Sigmoid colon (tissue), 4 donors: ENCODE data around the gene PPP1R27.

Experiments
- POLR2AphosphoS5 ChIP-seq, 4 donors: sonication (generic); formaldehyde crosslinking; IDR thresholded peaks; one replicate each; pipeline ENCODE4 v1.6.1; 2017; ENCODE audit warnings: antibody characterized with exemption in 4 of 4
- TF ChIP-seq, protein P1 (sequence below), 4 experiments: fragments of 450-650 bp in 3 of 4; fragments of 200-600 bp in 1 of 4; IDR thresholded peaks; one replicate each; pipeline ENCODE4 v1.5.1; 2016 to 2019; ENCODE audit warnings: antibody characterized with exemption in 4 of 4, mild to moderate bottlenecking in 3 of 4, moderate library complexity in 2 of 4

DNA sequence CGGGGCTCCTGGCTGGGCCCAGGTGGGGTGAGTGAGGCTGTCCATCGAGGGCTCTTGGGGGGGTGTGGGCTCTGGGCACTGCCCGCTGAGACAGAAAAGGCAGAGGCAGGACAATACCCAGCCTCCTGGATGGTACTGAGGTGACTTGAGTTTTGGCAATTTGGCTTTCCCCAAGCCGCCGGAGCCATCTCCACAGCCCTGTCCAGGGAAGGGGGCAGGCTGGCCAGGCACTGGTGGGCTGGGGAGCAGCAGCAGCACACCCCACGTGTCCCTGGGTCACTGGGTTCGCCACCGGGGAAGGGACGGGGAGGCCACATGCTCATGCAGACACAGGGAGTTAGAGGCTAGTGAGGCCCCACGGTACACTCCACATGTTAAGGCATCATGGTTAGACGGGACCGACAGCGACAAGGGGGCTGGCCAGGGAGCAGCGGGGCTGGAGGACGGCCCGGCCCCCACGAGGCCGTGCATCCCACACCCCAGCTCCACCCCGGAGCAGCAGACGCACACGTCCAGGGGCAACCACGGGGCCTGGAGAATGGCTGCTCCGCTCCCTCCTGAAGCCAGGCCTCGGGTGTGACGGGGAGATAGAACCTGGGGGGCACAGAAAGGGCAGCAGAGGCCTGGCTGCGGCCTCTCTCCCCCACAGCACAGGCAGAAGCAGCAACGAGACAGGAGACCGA lies 33.3 kb upstream of the PPP1R27 start:
- TF ChIP-seq, protein P1, sequence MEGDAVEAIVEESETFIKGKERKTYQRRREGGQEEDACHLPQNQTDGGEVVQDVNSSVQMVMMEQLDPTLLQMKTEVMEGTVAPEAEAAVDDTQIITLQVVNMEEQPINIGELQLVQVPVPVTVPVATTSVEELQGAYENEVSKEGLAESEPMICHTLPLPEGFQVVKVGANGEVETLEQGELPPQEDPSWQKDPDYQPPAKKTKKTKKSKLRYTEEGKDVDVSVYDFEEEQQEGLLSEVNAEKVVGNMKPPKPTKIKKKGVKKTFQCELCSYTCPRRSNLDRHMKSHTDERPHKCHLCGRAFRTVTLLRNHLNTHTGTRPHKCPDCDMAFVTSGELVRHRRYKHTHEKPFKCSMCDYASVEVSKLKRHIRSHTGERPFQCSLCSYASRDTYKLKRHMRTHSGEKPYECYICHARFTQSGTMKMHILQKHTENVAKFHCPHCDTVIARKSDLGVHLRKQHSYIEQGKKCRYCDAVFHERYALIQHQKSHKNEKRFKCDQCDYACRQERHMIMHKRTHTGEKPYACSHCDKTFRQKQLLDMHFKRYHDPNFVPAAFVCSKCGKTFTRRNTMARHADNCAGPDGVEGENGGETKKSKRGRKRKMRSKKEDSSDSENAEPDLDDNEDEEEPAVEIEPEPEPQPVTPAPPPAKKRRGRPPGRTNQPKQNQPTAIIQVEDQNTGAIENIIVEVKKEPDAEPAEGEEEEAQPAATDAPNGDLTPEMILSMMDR (IDR thresholded peaks at IDR 0.05) = no peak
- peak in 1 of 4 donors; percentile 11 for TF ChIP-seq POLR2AphosphoS5 (IDR thresholded peaks at IDR 0.05)
